ENCODE results near the gene DTWD2. TPM values are rescaled to one million over a fixed set of nuclear protein-coding genes. Genes with fewer than 3 reads are reported as not detected.

The DTWD2 gene
- total RNA-seq, 1 experiment from 2014 or later: 5.8 TPM

DNA sequence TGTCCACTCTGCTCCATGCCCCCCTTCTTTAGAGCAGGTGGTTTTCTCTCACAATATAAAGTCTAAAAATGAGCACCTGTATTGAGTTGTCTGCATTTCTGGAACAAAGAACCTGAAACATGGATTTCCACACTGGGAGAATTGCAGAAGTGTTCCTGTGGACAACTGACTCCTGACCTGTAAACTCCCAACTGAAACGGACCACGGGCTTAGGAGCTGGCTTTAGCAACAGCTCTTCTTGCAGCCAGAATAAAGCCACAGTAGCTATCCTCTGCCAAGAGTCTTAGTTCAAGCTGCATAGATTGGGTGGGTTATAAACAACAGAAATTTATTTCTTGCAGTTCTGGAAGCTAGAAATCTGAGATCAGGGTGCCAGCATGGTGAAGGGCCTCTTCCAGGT lies 194.7 kb downstream of the DTWD2 start:
- H3K9me3 ChIP-seq (ENCODE audit: low read length): no peaks in the 10 kb centered on the region
- DNase-seq: no peak
- no peak overlapping the region for H3K27ac ChIP-seq (ENCODE audit: low read length)
- no peaks in the 10 kb centered on the region for H4K20me1 ChIP-seq (ENCODE audit: insufficient read depth, low read depth, low read length)
- no peaks in the 10 kb centered on the region for H3K9me2 ChIP-seq (replicated peaks; ENCODE audit: insufficient read depth, low read length)
- H3K4me2 ChIP-seq (ENCODE audit: low read depth, low read length, poor library complexity, severe bottlenecking): no peak overlapping the region
- H3K27me3 ChIP-seq (ENCODE audit: low read length): no peaks in the 10 kb centered on the region
- H3K4me3 ChIP-seq (ENCODE audit: low read length): no peak overlapping the region
- no peak overlapping the region for H2AFZ ChIP-seq (ENCODE audit: low read length)
- no peaks in the 10 kb centered on the region for H3K4me1 ChIP-seq (ENCODE audit: low read length)
- H3K36me3 ChIP-seq (ENCODE audit: insufficient read depth, low read length): no peaks in the 10 kb centered on the region
- H3K9ac ChIP-seq (ENCODE audit: low read length): no peak overlapping the region
- no peaks in the 10 kb centered on the region for H3K79me2 ChIP-seq (ENCODE audit: low read length)

DNA sequence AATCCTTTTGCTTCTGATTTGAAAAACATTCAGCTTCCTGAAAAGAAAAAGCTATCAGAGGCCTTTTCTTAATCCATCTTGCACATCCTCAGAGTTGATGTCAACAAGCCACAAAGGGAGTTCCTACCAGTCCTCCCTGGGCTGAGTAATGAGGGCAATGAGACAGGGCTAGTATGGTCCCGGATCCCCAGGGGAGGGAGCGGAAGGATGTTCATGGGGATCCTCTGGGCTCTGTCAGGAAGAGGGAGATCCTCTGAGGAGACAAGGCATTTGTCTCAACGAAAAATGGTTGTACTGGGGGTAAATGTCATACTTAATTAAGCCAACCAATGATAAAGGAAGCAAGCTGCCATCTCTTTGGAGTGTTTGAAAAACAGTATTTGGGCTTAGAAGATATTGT lies 195.3 kb downstream of the DTWD2 start:
- no peaks in the 10 kb centered on the region for H4K20me1 ChIP-seq (ENCODE audit: insufficient read depth, low read depth, low read length)
- no peaks in the 10 kb centered on the region for H3K4me1 ChIP-seq (ENCODE audit: low read length)
- no peaks in the 10 kb centered on the region for H3K9me2 ChIP-seq (replicated peaks; ENCODE audit: insufficient read depth, low read length)
- no peaks in the 10 kb centered on the region for H3K79me2 ChIP-seq (ENCODE audit: low read length)
- H3K4me3 ChIP-seq (ENCODE audit: low read length): no peak overlapping the region
- H3K9ac ChIP-seq (ENCODE audit: low read length): no peak overlapping the region
- H3K27me3 ChIP-seq (ENCODE audit: low read length): no peaks in the 10 kb centered on the region
- no peak overlapping the region for H3K27ac ChIP-seq (ENCODE audit: low read length)
- no peaks in the 10 kb centered on the region for H3K36me3 ChIP-seq (ENCODE audit: insufficient read depth, low read length)
- H3K9me3 ChIP-seq (ENCODE audit: low read length): no peaks in the 10 kb centered on the region
- no peak overlapping the region for H2AFZ ChIP-seq (ENCODE audit: low read length)
- H3K4me2 ChIP-seq (ENCODE audit: low read depth, low read length, poor library complexity, severe bottlenecking): no peak overlapping the region
- DNase-seq: no peak

DNA sequence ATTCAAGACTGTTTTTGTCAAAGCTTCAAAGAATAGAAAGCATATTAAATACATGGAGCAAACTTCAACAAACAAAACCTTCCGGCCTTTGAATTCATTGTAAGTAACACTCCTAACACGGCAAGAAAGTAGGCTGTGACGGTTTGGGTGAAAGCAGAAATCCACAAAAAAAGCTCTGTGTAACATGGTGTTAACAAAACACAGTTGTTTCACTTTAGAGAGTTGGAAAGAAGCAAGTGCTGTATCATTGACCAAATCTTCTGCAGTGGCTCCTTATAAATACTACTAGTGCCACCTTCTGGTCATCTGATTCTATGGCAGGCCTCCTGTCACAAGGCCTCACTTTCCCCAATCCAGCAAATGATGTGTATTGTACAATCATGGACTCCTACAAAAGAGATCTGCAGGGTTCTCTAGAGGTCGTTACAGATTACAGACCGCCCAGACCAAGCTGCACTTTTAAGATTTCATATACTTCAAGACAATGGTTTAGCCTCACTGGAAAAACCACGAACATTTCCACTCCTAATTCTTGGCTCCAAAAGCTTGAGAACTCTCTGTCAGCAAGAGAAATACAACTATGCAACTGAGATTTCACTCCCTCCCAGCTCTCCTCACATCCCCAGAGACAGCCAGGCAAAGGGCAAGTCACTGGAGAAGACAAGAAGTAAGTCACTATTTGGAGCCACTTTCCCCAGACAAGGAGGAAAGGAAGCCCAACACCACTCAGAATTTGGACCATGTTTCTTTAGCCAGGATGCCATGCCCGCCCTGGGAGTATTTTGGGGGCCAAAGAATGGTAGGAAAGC lies 196.2 kb downstream of the DTWD2 start:
- Histone ChIP-seq H3K4me3 (ENCODE audit: low read length) (no peak overlapping the region), H3K9ac (ENCODE audit: low read length) (no peak overlapping the region), H3K79me2 (ENCODE audit: low read length) (no peaks in the 10 kb centered on the region), H3K27me3 (ENCODE audit: low read length) (no peaks in the 10 kb centered on the region), H3K27ac (ENCODE audit: low read length) (no peak overlapping the region), H2AFZ (ENCODE audit: low read length) (no peak overlapping the region), H3K4me2 (ENCODE audit: low read depth, low read length, poor library complexity, severe bottlenecking) (no peak overlapping the region), H4K20me1 (ENCODE audit: insufficient read depth, low read depth, low read length) (no peaks in the 10 kb centered on the region), H3K36me3 (ENCODE audit: insufficient read depth, low read length) (no peaks in the 10 kb centered on the region), H3K9me2 (replicated peaks; ENCODE audit: insufficient read depth, low read length) (no peaks in the 10 kb centered on the region), H3K9me3 (ENCODE audit: low read length) (no peaks in the 10 kb centered on the region), H3K4me1 (ENCODE audit: low read length) (no peaks in the 10 kb centered on the region)
- peak; percentile 74 for DNase-seq

DNA sequence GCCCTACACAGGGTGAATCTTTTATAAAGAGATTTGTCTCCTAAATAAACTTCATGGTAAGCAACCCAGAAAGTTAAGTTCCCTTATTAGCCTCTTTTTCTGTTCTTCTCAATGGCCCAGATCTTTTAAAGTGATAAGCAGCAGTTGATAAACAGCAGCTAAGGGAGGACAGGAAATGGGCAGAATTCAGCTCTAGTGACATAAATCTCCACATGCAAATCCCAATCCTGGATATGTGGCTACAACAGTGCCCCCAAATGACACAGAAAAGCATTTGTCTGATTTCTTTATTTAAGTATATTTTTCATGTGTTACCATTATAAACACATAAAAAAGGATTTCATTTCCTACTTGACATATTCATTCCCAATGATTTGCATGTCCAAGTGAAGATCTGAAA lies 199.0 kb downstream of the DTWD2 start:
- Histone ChIP-seq H2AFZ (ENCODE audit: low read length) (no peak overlapping the region), H4K20me1 (ENCODE audit: insufficient read depth, low read depth, low read length) (no peaks in the 10 kb centered on the region), H3K79me2 (ENCODE audit: low read length) (no peaks in the 10 kb centered on the region), H3K4me3 (ENCODE audit: low read length) (no peak overlapping the region), H3K36me3 (ENCODE audit: insufficient read depth, low read length) (no peaks in the 10 kb centered on the region), H3K9me3 (ENCODE audit: low read length) (no peaks in the 10 kb centered on the region), H3K4me1 (ENCODE audit: low read length) (no peaks in the 10 kb centered on the region), H3K27me3 (ENCODE audit: low read length) (no peaks in the 10 kb centered on the region), H3K9me2 (replicated peaks; ENCODE audit: insufficient read depth, low read length) (no peaks in the 10 kb centered on the region), H3K9ac (ENCODE audit: low read length) (no peak overlapping the region), H3K27ac (ENCODE audit: low read length) (no peak overlapping the region), H3K4me2 (ENCODE audit: low read depth, low read length, poor library complexity, severe bottlenecking) (no peak overlapping the region)
- no peak for DNase-seq

DNA sequence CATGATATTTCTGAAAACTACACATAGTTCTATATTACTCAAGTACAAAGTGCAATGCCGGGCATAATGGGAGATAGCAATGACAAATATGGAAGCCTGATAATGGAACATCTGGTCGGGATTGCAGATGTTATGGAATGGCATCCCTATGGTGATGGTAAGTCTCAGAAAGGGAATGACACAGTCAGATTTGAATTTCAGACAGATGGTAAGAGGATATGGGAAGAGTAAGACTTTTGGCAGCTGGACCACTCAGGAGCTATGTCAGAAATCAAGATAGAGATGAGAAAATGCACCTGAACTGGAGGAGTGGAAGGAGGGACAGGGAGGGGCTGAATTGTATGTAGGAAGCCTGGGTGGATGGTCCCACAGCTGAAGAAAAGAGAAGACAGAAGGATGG lies 200.0 kb downstream of the DTWD2 start:
- no peaks in the 10 kb centered on the region for H3K9me2 ChIP-seq (replicated peaks; ENCODE audit: insufficient read depth, low read length)
- H3K79me2 ChIP-seq (ENCODE audit: low read length): no peaks in the 10 kb centered on the region
- no peak overlapping the region for H3K4me3 ChIP-seq (ENCODE audit: low read length)
- no peak overlapping the region for H3K27ac ChIP-seq (ENCODE audit: low read length)
- H3K9me3 ChIP-seq (ENCODE audit: low read length): no peaks in the 10 kb centered on the region
- no peaks in the 10 kb centered on the region for H3K27me3 ChIP-seq (ENCODE audit: low read length)
- H4K20me1 ChIP-seq (ENCODE audit: insufficient read depth, low read depth, low read length): no peaks in the 10 kb centered on the region
- H3K4me1 ChIP-seq (ENCODE audit: low read length): no peaks in the 10 kb centered on the region
- no peaks in the 10 kb centered on the region for H3K36me3 ChIP-seq (ENCODE audit: insufficient read depth, low read length)
- no peak overlapping the region for H3K4me2 ChIP-seq (ENCODE audit: low read depth, low read length, poor library complexity, severe bottlenecking)
- no peak overlapping the region for H2AFZ ChIP-seq (ENCODE audit: low read length)
- no peak overlapping the region for H3K9ac ChIP-seq (ENCODE audit: low read length)
- DNase-seq: no peak

Small RNA genes lying within 50 kb of the gene (small RNA-seq; reads per million reads assigned to genes)
- not detected for gene RNU6-373P

Other genes starting within 250 kb of the DTWD2 start
- gene DMXL1, start 82.5 kb upstream of the DTWD2 start, total RNA-seq (2014; rRNA removed; shearing (Covaris generic); ENCODE audit: low replicate concordance): 37.6 and 107 TPM in 2 replicates

Measured in Karpas-422 (cell line).